ENCODE measurements around the gene ANKMY1.
A peak's percentile ranks its signal among the peaks of the same experiment; 100 is the strongest.

ANKMY1 gene

GRCh38 chr2:240594511-240595380 lies 37.0 kb upstream of the ANKMY1 start:
- no peak for DNase-seq

- no peak for DNase-seq
Observed at GRCh38 chr2:240593703-240594451, 36.1 kb upstream of the ANKMY1 start.

GRCh38 chr2:240593026-240593702 lies 35.4 kb upstream of the ANKMY1 start:
- no peak for DNase-seq

DNA sequence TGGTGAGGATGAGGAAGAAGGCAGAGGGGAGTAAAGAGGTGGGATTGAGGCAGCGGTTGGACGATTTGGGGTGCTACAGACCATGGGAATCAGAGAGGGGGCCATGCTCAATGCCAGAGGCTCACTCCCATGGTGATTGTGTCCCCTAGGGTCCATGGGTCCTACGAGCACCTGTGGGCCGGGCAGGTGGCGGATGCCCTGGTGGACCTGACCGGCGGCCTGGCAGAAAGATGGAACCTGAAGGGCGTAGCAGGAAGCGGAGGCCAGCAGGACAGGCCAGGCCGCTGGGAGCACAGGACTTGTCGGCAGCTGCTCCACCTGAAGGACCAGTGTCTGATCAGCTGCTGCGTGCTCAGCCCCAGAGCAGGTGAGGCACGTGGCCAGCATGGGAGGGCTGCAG lies 34.0 kb upstream of the ANKMY1 start:
- DNase-seq, result no peak

GRCh38 chr2:240591226-240591625 lies 33.4 kb upstream of the ANKMY1 start:
- no peak for DNase-seq

DNA sequence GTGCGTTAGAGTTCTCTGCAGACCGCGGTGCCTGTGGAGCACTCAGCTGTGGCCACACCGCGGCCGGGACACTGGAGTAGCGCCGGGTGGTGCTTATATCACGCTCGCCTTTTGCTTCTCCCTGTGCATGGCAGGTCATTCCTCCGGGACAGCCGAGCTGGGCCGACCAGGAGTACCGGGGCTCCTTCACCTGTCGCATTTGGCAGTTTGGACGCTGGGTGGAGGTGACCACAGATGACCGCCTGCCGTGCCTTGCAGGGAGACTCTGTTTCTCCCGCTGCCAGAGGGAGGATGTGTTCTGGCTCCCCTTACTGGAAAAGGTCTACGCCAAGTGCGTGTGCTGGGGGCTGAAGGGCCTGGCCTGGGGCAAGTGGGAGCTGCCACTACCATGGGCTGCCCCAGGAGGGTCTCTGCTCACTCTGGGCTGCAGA lies 32.9 kb upstream of the ANKMY1 start:
- DNase-seq, result no peak

- no peak for DNase-seq
Observed at GRCh38 chr2:240589850-240590525, 32.2 kb upstream of the ANKMY1 start.

GRCh38 chr2:240589375-240589774 lies 31.6 kb upstream of the ANKMY1 start:
- DNase-seq, result no peak

DNA sequence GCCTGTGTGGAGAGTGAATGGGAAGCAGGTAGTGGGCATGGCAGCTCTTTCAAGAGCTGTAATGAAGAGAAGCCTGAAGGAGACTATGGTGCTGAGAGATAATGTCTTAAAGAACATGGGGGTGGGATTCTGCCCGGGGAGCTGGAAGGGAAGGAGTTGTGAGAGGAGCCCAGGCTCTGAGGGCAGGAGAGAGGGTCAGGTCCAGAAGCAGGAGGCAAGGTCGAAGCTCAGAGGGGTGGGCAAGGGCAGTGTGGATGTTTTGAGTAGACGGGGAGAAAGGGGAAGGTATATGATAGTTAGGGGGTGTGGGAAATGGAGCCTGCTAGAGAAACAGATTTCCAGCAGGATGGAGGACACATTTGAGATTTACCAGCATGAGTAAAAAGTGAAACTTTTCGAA lies 30.9 kb upstream of the ANKMY1 start:
- DNase-seq, result no peak

- no peak for DNase-seq
Observed at GRCh38 chr2:240588006-240588655, 30.3 kb upstream of the ANKMY1 start.

- DNase-seq, result peak; percentile 46 to 58
Observed at GRCh38 chr2:240586919-240587800, 29.4 kb upstream of the ANKMY1 start.

DNA sequence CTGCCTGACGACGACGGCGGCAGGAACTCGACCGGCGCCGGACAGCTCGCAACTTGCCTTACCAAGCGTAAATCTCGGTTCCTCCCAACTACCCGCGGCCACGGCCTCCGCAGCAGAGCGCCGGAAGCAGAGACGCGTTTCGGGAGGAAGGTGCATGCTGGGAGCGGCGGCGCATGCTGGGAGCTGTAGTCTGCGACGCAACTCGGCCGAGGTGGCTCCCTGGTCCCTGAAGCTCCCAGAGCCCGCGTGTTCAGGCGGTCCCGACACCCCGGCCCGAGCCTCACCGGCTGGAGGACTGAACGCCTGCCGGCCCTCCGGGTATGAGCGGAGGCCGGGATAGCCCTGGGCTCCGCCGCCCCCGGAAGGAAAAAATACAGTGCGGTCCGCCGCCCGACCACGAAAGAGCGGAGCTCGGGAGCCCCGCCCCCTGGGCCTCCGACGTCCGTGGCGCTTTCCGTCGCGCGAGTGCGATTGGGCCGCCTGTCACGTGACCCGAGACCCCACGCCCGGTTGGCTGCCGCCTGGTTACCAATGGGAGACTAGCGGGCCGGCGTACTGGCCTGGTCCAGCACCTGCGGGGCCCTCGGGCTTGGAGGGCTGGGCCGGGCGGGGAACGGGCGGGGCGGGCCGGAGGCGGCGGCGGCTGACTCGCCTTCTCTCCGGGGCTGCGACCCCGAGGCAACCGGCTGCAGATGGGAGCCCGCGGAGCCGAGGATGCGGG lies 28.6 kb upstream of the ANKMY1 start, which contains the start of gene CAPN10:
TSS of gene CAPN10 (plus strand) at position 537 of the 721 bp plus-strand sequence. CDS start at position 715, 178 bp downstream.
- DNase-seq, result peak; percentile 95

DNA sequence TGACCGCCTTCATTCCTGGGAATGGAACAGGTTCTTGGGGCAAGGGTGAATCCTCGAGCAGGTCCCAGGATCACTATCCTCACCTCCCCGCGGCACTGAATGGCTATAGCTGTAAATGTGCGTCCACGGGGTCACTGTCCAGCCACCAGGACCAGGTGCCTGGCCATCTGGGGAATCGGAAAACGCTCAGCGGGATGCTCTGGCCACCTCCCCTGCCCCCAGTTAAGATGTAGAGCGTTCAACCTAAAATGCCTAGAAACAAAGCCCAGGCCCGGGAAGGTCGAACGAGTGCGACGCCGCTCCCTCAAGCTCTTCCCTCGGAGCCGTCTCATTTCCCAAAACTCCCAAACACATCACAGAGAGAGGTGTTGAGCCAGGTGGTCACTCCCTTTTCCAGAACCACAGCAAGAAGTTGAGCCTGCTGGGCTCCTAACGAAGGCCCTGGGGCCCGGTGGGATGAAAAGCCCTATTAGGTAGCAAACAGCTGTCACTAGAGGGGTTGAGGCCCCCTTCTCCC lies 28.0 kb upstream of the ANKMY1 start:
- no peak for DNase-seq

DNA sequence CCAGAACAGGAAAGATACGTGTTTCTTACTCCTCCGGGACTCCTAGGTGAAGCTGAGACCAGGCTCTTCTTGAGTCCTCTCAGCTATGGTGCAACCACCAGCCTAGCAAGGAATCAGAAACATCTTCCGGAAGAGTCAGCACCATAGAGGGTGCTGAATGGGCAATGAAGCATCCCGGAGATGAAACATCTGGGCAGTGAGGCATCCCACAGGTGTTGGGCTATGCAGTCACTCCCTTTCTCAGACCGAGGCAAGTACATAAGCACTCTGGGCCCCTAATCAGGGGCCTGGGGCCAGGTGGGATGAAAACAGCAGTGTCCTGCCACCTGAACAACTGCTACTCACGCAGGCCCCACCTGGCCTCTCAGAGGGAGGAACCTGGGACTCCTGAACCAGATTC lies 27.3 kb upstream of the ANKMY1 start:
- no peak for DNase-seq

- DNase-seq, result peak in 1 of 2 donors; percentile 55
Observed at GRCh38 chr2:240584486-240585031, 26.8 kb upstream of the ANKMY1 start.

DNA sequence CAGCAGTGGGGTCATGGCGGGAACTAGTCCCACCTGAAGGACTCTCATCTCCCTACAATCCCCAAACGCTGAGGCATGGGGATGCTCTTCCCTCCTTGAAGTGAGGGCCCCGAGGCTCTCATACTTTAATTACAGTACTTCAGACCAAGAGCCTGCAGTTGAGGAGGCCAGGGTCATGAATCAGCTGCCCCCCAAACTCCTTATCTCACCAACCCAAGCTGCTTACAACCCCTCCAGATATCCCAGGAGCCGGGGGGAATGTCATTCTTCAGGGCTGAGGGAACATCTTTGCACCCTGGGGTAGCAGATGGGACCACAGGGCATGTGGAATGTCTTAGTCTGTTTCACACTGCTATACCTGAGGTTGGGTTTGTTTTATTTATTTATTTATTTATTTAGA lies 26.0 kb upstream of the ANKMY1 start:
- DNase-seq, result no peak

GRCh38 chr2:240582781-240583180 lies 25.0 kb upstream of the ANKMY1 start:
- no peak for DNase-seq

- no peak for DNase-seq
Observed at GRCh38 chr2:240581811-240582210, 24.0 kb upstream of the ANKMY1 start.

- DNase-seq, result peak; percentile 72 to 85
Observed at GRCh38 chr2:240579771-240580614, 22.2 kb upstream of the ANKMY1 start.
